Prostate gland (tissue), 2 donors: ENCODE data around the gene CFAP107.
"Not testable (repeated sequence)": the region's sequence is repeated elsewhere in the genome, so short reads cannot be mapped to it uniquely, and the experiment has no call there.

Experiments
- CTCF ChIP-seq, 4 experiments: fragments of 200-600 bp in 2 of 4; fragments of 450-650 bp in 2 of 4; sonication (generic) in 2 of 4; IDR thresholded peaks; 1 replicate in 3 of 4; 2 replicates in 1 of 4; pipeline ENCODE4 v1.5.1; 2016 to 2019; ENCODE audit warnings: antibody characterized with exemption in 4 of 4, mild to moderate bottlenecking in 2 of 4, moderate library complexity in 2 of 4
- POLR2A ChIP-seq: fragments of 450-650 bp; IDR thresholded peaks from one replicate; pipeline ENCODE4 v1.6.1; 2016; ENCODE audit warnings: antibody characterized with exemption, mild to moderate bottlenecking
- POLR2AphosphoS5 ChIP-seq: sonication (generic); formaldehyde crosslinking; IDR thresholded peaks from one replicate; pipeline ENCODE4 v1.6.1; 2017; ENCODE audit warnings: antibody characterized with exemption

GRCh38 chr1:12783783-12784182, 37.8 kb downstream of the CFAP107 start:
- TF ChIP-seq POLR2AphosphoS5, POLR2A: not testable (repeated sequence)
- TF ChIP-seq CTCF (IDR thresholded peaks at IDR 0.05), result peak in 1 of 4 experiments; percentile 8
